H9 (cell line): ENCODE results near the gene TRUB1. TPM values are rescaled to one million over a fixed set of nuclear protein-coding genes. Genes with fewer than 3 reads are reported as not detected.

Experiments
- DNase-seq: peaks from one replicate; pipeline ENCODE4 v3.0.0-alpha.2; 2017
- H2AFZ ChIP-seq: one replicate; pipeline ENCODE4 v1.6.1; 2013; ENCODE audit warnings: mild to moderate bottlenecking, low read length, control low read depth, moderate library complexity
- H2AK5ac ChIP-seq: 2 replicates; pipeline ENCODE4 v1.6.1; 2013; ENCODE audit warnings: low read length, control low read depth, mixed read lengths; ENCODE audit not compliant: insufficient read length
- H2BK120ac ChIP-seq: one replicate; pipeline ENCODE4 v1.6.1; 2013; ENCODE audit warnings: low read depth, mild to moderate bottlenecking, low read length, control low read depth, inconsistent platforms; ENCODE audit not compliant: poor library complexity, severe bottlenecking
- H2BK12ac ChIP-seq: 2 replicates; pipeline ENCODE4 v1.6.1; 2013; ENCODE audit warnings: low read length, control low read depth, mixed read lengths, low read depth; ENCODE audit not compliant: insufficient read length
- H2BK15ac ChIP-seq: 2 replicates; pipeline ENCODE4 v1.6.1; 2013; ENCODE audit warnings: low read depth, low read length, control low read depth
- H2BK20ac ChIP-seq: one replicate; pipeline ENCODE4 v1.6.1; 2013; ENCODE audit warnings: low read depth, mild to moderate bottlenecking, low read length, control low read depth, inconsistent platforms; ENCODE audit not compliant: poor library complexity, severe bottlenecking
- H2BK5ac ChIP-seq: 2 replicates; pipeline ENCODE4 v1.6.1; 2013; ENCODE audit warnings: low read length, control low read depth, mixed read lengths; ENCODE audit not compliant: insufficient read length
- H3K14ac ChIP-seq: 2 replicates; pipeline ENCODE4 v1.6.1; 2013; ENCODE audit warnings: low read length, control low read depth; ENCODE audit not compliant: insufficient read depth
- H3K18ac ChIP-seq: 2 replicates; pipeline ENCODE4 v1.6.1; 2013; ENCODE audit warnings: low read depth, mild to moderate bottlenecking, mixed read lengths, low read length, control low read depth; ENCODE audit not compliant: insufficient read length
- H3K23ac ChIP-seq: 2 replicates; pipeline ENCODE4 v1.6.1; 2013; ENCODE audit warnings: low read length, control low read depth, mixed read lengths, low read depth; ENCODE audit not compliant: insufficient read length
- H3K23me2 ChIP-seq: 2 replicates; pipeline ENCODE4 v1.6.1; 2013; ENCODE audit warnings: low read depth, mild to moderate bottlenecking, mixed read lengths, low read length, control low read depth; ENCODE audit not compliant: insufficient read length, poor library complexity, severe bottlenecking
- H3K27ac ChIP-seq: 2 replicates; pipeline ENCODE4 v1.5.1; 2013; ENCODE audit warnings: low read length, control low read depth, mixed read lengths, low read depth; ENCODE audit not compliant: insufficient read length
- H3K27me3 ChIP-seq: 2 replicates; pipeline ENCODE4 v1.6.1; 2013; ENCODE audit warnings: low read length, control low read depth, inconsistent platforms; ENCODE audit not compliant: insufficient read depth
- H3K4ac ChIP-seq: 2 replicates; pipeline ENCODE4 v1.6.1; 2013; ENCODE audit warnings: low read depth, mild to moderate bottlenecking, control low read depth, inconsistent platforms, low read length, moderate library complexity
- H3K4me1 ChIP-seq: 2 replicates; pipeline ENCODE4 v1.6.1; 2013; ENCODE audit warnings: low read length, control low read depth, inconsistent platforms; ENCODE audit not compliant: insufficient read depth
- H3K4me2 ChIP-seq: 2 replicates; pipeline ENCODE4 v1.6.1; 2013; ENCODE audit warnings: low read length, control low read depth, mixed read lengths; ENCODE audit not compliant: insufficient read length, insufficient read depth
- H3K56ac ChIP-seq: 2 replicates; pipeline ENCODE4 v1.6.1; 2013; ENCODE audit warnings: low read depth, mild to moderate bottlenecking, mixed read lengths, low read length, control low read depth; ENCODE audit not compliant: insufficient read length
- H3K79me1 ChIP-seq: 2 replicates; pipeline ENCODE4 v1.6.1; 2013; ENCODE audit warnings: low read depth, mild to moderate bottlenecking, moderate library complexity, low read length, control low read depth, inconsistent platforms; ENCODE audit not compliant: insufficient read depth, poor library complexity, severe bottlenecking
- H3K79me2 ChIP-seq: 2 replicates; pipeline ENCODE4 v1.6.1; 2013; ENCODE audit warnings: low read length, control low read depth, inconsistent platforms; ENCODE audit not compliant: insufficient read depth
- H3K9ac ChIP-seq: 2 replicates; pipeline ENCODE4 v1.6.1; 2013; ENCODE audit warnings: low read length, control low read depth, mixed read lengths; ENCODE audit not compliant: insufficient read length; ENCODE audit errors: extremely low read depth
- H3K9me3 ChIP-seq: one replicate; pipeline ENCODE4 v1.6.1; 2013; ENCODE audit warnings: low read depth, low read length, inconsistent platforms; ENCODE audit not compliant: control insufficient read depth
- H3T11ph ChIP-seq: one replicate; pipeline ENCODE4 v1.6.1; 2013; ENCODE audit warnings: mild to moderate bottlenecking, low read length, control low read depth, inconsistent platforms
- H4K20me1 ChIP-seq: one replicate; pipeline ENCODE4 v1.6.1; 2013; ENCODE audit not compliant: control insufficient read depth, insufficient read length, insufficient read depth
- H4K5ac ChIP-seq: 2 replicates; pipeline ENCODE4 v1.6.1; 2013; ENCODE audit warnings: low read depth, mild to moderate bottlenecking, mixed read lengths, low read length, control low read depth; ENCODE audit not compliant: insufficient read length
- H4K8ac ChIP-seq: replicated peaks from 2 replicates; pipeline ENCODE4 v1.6.1; 2013; ENCODE audit warnings: low read length, control low read depth, mixed read lengths, low read depth; ENCODE audit not compliant: insufficient read length
- H4K91ac ChIP-seq: 2 replicates; pipeline ENCODE4 v1.6.1; 2013; ENCODE audit warnings: low read depth, mild to moderate bottlenecking, moderate library complexity, mixed read lengths, low read length, control low read depth; ENCODE audit not compliant: insufficient read length
- H3K27ac Mint-ChIP-seq, 3 experiments: 2 replicates in 2 of 3; 3 replicates in 1 of 3; pipeline ENCODE4 v1.8.0; 2020 to 2021; ENCODE audit warnings: mixed read lengths in 3 of 3, mild to moderate bottlenecking in 1 of 3, moderate library complexity in 1 of 3
- H3K27me3 Mint-ChIP-seq: 2 replicates; pipeline ENCODE4 v1.8.0; 2021; ENCODE audit warnings: low read depth, mild to moderate bottlenecking, moderate library complexity, mixed read lengths
- H3K36me3 Mint-ChIP-seq, 3 experiments: 2 replicates in 2 of 3; 3 replicates in 1 of 3; pipeline ENCODE4 v1.8.0; 2020 to 2021; ENCODE audit warnings: low read depth in 3 of 3, mixed read lengths in 3 of 3; ENCODE audit not compliant: insufficient read depth in 1 of 3
- H3K4me1 Mint-ChIP-seq, 2 experiments: 2 replicates each; pipeline ENCODE4 v1.8.0; 2020; ENCODE audit warnings: mixed read lengths in 2 of 2
- H3K4me3 Mint-ChIP-seq, 2 experiments: 2 replicates in 1 of 2; 3 replicates in 1 of 2; pipeline ENCODE4 v1.8.0; 2020 to 2021; ENCODE audit warnings: mild to moderate bottlenecking in 2 of 2, mixed read lengths in 2 of 2, moderate library complexity in 1 of 2
- H3K9me3 Mint-ChIP-seq, 2 experiments: 2 replicates in 1 of 2; 3 replicates in 1 of 2; pipeline ENCODE4 v1.8.0; 2020; ENCODE audit warnings: mild to moderate bottlenecking in 2 of 2, mixed read lengths in 2 of 2, moderate library complexity in 1 of 2
- WGBS: extraction: QIAGEN DNeasy Blood & Tissue Kit; methylation state at CpG from one replicate; pipeline ENCODE4 v1.1.7; 2013; ENCODE audit warnings: missing lambda C conversion rate, low lambda C conversion rate, mixed read lengths; ENCODE audit not compliant: insufficient read length; ENCODE audit errors: extremely low coverage; 5-methylcytosine and 5-hydroxymethylcytosine counted together
- total RNA-seq: library from RNA; stranded (reverse); gene quantifications from 2 replicates; pipeline ENCODE4 v1.2.1, GENCODE V29; 2021
- TF ChIP-seq, protein P1 (sequence below): fragments of 200-600 bp; sonication (generic); conservative IDR thresholded peaks from 3 replicates; pipeline ENCODE4 v1.8.0; 2021; ENCODE audit warnings: antibody characterized with exemption, mild to moderate bottlenecking

Gene TRUB1
- total RNA-seq, 1 experiment from 2014 or later, result 20.6 TPM

DNA sequence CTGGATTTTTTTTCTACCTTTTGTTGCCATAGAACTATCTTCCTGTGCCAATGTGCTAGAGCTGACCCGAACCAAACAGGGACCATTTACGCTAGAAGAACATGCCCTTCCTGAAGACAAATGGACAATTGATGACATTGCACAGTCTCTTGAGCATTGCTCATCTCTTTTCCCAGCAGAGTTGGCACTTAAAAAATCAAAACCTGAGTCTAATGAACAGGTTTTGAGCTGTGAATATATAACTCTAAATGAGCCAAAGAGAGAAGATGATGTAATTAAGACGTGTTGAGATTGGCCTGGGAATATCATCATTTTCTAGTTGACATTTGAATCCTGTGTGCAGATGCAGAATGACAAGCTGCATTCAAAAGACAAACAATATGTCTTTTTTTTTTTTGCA is 37.1 kb downstream of the TRUB1 start:
- peaks cover 10 to 18% (median 17%) of the 10 kb centered on the region in 3 experiments; a peak in 5 of 7 replicates for H3K36me3 Mint-ChIP-seq
- Histone ChIP-seq H3K4ac (no peak overlapping the region), H2BK120ac (no peak overlapping the region), H2BK20ac (no peak overlapping the region), H3K4me1 (no peaks in the 10 kb centered on the region), H3K27ac (no peak overlapping the region), H3K4me2 (no peak overlapping the region), H2BK15ac (no peak overlapping the region), H3K14ac (no peak overlapping the region), H3K9ac (no peak overlapping the region), H3K18ac (no peak overlapping the region), H3T11ph (no peak overlapping the region), H3K27me3 (no peaks in the 10 kb centered on the region), H4K5ac (no peak overlapping the region), H3K79me1 (no peaks in the 10 kb centered on the region), H2BK12ac (no peak overlapping the region), H3K56ac (no peak overlapping the region), H3K9me3 (no peaks in the 10 kb centered on the region), H3K79me2 (no peaks in the 10 kb centered on the region), H4K20me1 (no peaks in the 10 kb centered on the region), H2AK5ac (no peak overlapping the region), H2AFZ (no peak overlapping the region), H4K8ac (no peak overlapping the region), H3K23ac (no peak overlapping the region), H2BK5ac (no peak overlapping the region), H4K91ac (no peak overlapping the region), H3K23me2 (no peaks in the 10 kb centered on the region)
- no CpG with 5 or more reads among the region's 3 CpGs for WGBS
- DNase-seq, result no peak
- H3K9me3 Mint-ChIP-seq, result peaks cover 0 to under 1% of the 10 kb centered on the region in 2 experiments; a peak in 1 of 5 replicates
- peaks cover 9 to 15% of the 10 kb centered on the region in 2 experiments for H3K4me1 Mint-ChIP-seq
- no peak overlapping the region for H3K4me3 Mint-ChIP-seq
- H3K27me3 Mint-ChIP-seq, result no peaks in the 10 kb centered on the region
- H3K27ac Mint-ChIP-seq, result no peak overlapping the region; a peak in 1 of 7 replicates
- TF ChIP-seq, protein P1, sequence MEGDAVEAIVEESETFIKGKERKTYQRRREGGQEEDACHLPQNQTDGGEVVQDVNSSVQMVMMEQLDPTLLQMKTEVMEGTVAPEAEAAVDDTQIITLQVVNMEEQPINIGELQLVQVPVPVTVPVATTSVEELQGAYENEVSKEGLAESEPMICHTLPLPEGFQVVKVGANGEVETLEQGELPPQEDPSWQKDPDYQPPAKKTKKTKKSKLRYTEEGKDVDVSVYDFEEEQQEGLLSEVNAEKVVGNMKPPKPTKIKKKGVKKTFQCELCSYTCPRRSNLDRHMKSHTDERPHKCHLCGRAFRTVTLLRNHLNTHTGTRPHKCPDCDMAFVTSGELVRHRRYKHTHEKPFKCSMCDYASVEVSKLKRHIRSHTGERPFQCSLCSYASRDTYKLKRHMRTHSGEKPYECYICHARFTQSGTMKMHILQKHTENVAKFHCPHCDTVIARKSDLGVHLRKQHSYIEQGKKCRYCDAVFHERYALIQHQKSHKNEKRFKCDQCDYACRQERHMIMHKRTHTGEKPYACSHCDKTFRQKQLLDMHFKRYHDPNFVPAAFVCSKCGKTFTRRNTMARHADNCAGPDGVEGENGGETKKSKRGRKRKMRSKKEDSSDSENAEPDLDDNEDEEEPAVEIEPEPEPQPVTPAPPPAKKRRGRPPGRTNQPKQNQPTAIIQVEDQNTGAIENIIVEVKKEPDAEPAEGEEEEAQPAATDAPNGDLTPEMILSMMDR, result no peak
